Hepatocyte (in vitro differentiated cells): ENCODE measurements around the gene TASOR2. TPM values are rescaled to one million over a fixed set of nuclear protein-coding genes. Genes with fewer than 3 reads are reported as not detected.

Experiments used
- DNase-seq: peaks from one replicate; pipeline ENCODE4 v3.0.0-alpha.2; 2016; ENCODE audit warnings: low spot score
- H2AFZ ChIP-seq: fragments of 200-600 bp; sonication (generic); 2 replicates; pipeline ENCODE4 v1.6.0; 2016; ENCODE audit warnings: antibody characterized with exemption, mild to moderate bottlenecking
- H3K27ac ChIP-seq: fragments of 200-600 bp; sonication (generic); 2 replicates; pipeline ENCODE4 v1.5.1; 2016; ENCODE audit warnings: mild to moderate bottlenecking
- H3K27me3 ChIP-seq: fragments of 200-600 bp; sonication (generic); 2 replicates; pipeline ENCODE4 v1.6.1; 2016
- H3K36me3 ChIP-seq: fragments of 200-600 bp; sonication (generic); replicated peaks from 2 replicates; pipeline ENCODE4 v1.5.1; 2016; ENCODE audit warnings: low read depth; ENCODE audit not compliant: insufficient read depth
- H3K4me1 ChIP-seq: fragments of 200-600 bp; sonication (generic); 2 replicates; pipeline ENCODE4 v1.5.1; 2016; ENCODE audit warnings: mild to moderate bottlenecking, moderate library complexity; ENCODE audit not compliant: insufficient read depth
- H3K4me2 ChIP-seq: fragments of 200-600 bp; sonication (generic); 2 replicates; pipeline ENCODE4 v1.6.0; 2016
- H3K4me3 ChIP-seq: fragments of 200-600 bp; sonication (generic); 2 replicates; pipeline ENCODE4 v1.5.1; 2016; ENCODE audit warnings: mild to moderate bottlenecking
- H3K79me2 ChIP-seq: fragments of 200-600 bp; sonication (generic); 2 replicates; pipeline ENCODE4 v1.6.0; 2017; ENCODE audit warnings: mild to moderate bottlenecking
- H3K9me2 ChIP-seq: fragments of 200-600 bp; sonication (generic); replicated peaks from 2 replicates; pipeline ENCODE4 v1.6.0; 2017; ENCODE audit warnings: mild to moderate bottlenecking; ENCODE audit not compliant: insufficient read depth
- H3K9me3 ChIP-seq: fragments of 200-600 bp; sonication (generic); 2 replicates; pipeline ENCODE4 v1.5.1; 2016; ENCODE audit warnings: low read depth, mild to moderate bottlenecking
- H4K20me1 ChIP-seq: fragments of 200-600 bp; sonication (generic); 2 replicates; pipeline ENCODE4 v1.6.0; 2016; ENCODE audit warnings: mild to moderate bottlenecking; ENCODE audit not compliant: insufficient read depth, poor library complexity, severe bottlenecking
- EZH2 ChIP-seq: fragments of 200-600 bp; sonication (generic); IDR thresholded peaks from 2 replicates; pipeline ENCODE4 v1.6.1; 2016; ENCODE audit warnings: antibody characterized with exemption, mild to moderate bottlenecking, borderline replicate concordance
- EZH2phosphoT487 ChIP-seq: fragments of 200-600 bp; sonication (generic); IDR thresholded peaks from one replicate; pipeline ENCODE4 v1.6.1; 2018; ENCODE audit warnings: antibody characterized with exemption, mild to moderate bottlenecking, low read depth, moderate library complexity; ENCODE audit not compliant: unreplicated experiment, severe bottlenecking
- WGBS: methylation state at CpG from one replicate; pipeline ENCODE4 v1.1.6; 2016; ENCODE audit warnings: low lambda C conversion rate; ENCODE audit errors: missing lambda C conversion rate; 5-methylcytosine and 5-hydroxymethylcytosine counted together
- polyA plus RNA-seq: library from polyadenylated mRNA; unstranded; fragments of >200 nt; fragmentation: Nextera tagmentation; extraction: Ambion mirVana; gene quantifications from 2 replicates; pipeline ENCODE4 v1.2.1, GENCODE V29; 2016
- total RNA-seq: library from RNA; depleted of rRNA; stranded (reverse); fragments of >200 nt; gene quantifications from 2 replicates; pipeline ENCODE4 v1.2.3, GENCODE V29; 2014
- TF ChIP-seq, protein P1 (sequence below): fragments of 200-600 bp; sonication (generic); IDR thresholded peaks from 2 replicates; pipeline ENCODE4 v1.5.1; 2016; ENCODE audit warnings: antibody characterized with exemption, mild to moderate bottlenecking; ENCODE audit not compliant: poor library complexity

Gene TASOR2, protein sequence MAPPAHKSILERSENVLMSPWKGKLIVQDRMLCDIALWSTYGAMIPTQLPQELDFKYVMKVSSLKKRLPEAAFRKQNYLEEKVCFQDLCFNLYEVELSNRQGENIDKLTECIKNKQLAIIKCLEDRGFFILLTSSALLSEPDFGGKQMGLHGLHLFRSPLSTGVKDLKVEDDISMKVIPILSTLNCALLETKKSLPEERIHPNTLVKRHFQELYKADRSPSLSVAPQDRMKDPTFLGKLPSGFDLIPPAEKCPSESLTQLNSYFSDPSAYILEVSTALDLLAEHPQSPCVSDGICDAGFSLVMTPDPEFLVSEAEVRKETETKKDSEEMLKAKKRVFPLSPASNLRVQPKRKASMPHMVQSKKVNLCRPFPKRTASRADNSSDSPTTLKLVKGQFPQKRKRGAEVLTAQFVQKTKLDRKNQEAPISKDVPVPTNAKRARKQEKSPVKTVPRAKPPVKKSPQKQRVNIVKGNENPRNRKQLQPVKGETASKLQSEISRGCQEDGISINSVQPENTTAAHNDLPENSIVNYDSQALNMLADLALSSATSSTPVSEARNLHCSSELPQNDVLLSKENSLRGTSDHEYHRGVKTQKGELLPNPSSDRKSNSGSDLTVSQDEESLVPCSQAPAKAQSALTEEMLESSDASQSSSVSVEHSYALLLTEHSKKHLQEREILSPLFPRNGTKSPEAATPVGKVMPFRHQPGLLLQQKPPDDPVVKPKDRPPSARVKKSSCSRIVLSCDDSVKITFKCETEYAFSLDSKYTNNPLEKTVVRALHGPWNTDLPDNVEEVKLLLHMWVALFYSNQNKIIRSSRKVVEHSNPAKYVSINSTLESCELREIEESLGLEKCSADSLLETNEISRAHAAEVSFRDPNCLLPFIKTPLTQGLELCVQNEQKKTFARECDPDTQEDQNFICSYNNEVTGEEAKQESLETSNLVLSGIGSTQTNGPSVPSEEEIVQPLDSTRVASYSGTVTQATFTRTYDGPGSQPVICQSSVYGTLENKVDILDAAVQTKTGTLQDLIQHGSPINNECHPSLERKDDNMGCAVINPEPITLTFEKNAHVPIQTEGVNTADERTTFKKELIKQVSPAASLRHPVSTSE (N-terminal part only)
- total RNA-seq: 38.4 and 53.1 TPM in 2 replicates
- polyA plus RNA-seq: 13.5 and 16.1 TPM in 2 replicates

DNA sequence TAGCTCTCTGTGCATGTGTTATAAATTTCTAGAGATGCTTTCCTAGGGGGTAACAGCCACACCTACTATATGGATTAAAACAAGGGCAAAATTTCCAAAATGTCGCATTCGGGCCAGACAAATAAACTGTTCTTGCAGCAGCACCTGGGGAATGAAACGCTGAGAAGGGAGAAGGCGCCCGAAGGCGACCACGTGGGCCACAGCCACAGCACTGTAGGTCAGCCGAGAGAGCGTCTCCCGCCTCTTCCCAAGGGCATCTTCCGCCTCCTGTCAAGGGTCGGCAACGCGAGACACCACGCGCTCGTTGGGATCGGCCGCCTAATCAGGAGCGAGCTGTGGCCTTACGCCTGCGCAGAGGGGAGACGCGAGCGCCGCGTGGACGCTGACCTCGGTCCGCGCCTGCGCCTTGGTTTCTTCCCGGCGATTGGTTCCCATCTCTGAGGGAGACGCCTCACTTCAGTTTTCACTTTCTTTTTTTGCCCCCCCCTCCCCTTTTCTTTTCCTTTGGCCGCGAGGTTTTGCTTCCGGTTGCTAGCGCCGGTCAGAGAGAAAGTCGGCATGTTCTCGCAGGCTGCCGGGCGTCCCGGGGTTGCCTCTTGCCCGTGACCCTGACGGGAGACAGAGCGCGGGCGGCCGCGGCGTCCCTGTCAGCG lies at the start of gene TASOR2:
Gene TASOR2 (plus strand): TSS at position 521 of the 653 bp plus-strand sequence. CDS start 35,805 bp downstream, outside the sequence.
- no peaks in the 10 kb centered on the region for H3K9me3 ChIP-seq

DNA sequence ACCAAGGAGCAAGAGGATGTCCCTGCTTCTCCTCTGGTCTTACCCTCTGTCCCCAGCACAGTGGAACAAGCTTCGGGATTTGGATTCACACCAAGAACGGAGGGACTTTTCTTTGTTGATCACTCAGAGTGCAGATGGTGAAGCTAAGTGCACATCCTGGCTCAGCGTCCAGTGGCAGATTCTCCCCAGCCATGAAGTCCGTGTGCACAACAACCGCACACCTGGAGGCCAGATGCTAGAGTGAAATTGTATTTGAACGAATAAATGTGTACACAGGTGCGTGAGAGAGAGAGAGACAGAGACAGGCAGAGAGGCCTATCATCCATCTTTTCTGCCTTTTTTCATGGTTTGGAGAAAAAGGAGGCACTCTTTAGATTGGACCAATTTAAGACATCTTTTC lies 49.7 kb upstream of the TASOR2 start:
- H3K36me3 ChIP-seq: no peaks in the 10 kb centered on the region
- H4K20me1 ChIP-seq: no peaks in the 10 kb centered on the region
- TF ChIP-seq, protein P1, sequence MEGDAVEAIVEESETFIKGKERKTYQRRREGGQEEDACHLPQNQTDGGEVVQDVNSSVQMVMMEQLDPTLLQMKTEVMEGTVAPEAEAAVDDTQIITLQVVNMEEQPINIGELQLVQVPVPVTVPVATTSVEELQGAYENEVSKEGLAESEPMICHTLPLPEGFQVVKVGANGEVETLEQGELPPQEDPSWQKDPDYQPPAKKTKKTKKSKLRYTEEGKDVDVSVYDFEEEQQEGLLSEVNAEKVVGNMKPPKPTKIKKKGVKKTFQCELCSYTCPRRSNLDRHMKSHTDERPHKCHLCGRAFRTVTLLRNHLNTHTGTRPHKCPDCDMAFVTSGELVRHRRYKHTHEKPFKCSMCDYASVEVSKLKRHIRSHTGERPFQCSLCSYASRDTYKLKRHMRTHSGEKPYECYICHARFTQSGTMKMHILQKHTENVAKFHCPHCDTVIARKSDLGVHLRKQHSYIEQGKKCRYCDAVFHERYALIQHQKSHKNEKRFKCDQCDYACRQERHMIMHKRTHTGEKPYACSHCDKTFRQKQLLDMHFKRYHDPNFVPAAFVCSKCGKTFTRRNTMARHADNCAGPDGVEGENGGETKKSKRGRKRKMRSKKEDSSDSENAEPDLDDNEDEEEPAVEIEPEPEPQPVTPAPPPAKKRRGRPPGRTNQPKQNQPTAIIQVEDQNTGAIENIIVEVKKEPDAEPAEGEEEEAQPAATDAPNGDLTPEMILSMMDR: no peak
- no peak for TF ChIP-seq EZH2
- no peak overlapping the region for H2AFZ ChIP-seq
- H3K4me3 ChIP-seq: no peak overlapping the region
- no peaks in the 10 kb centered on the region for H3K9me2 ChIP-seq
- H3K4me2 ChIP-seq: no peak overlapping the region
- H3K79me2 ChIP-seq: no peaks in the 10 kb centered on the region
- H3K27ac ChIP-seq: no peak overlapping the region
- H3K4me1 ChIP-seq: peaks cover 23% of the 10 kb centered on the region
- no peak for DNase-seq
- no peaks in the 10 kb centered on the region for H3K27me3 ChIP-seq
- WGBS: 86% methylated on average over 7 of the region's 7 CpGs
- no peaks in the 10 kb centered on the region for H3K9me3 ChIP-seq

More for the DNA sequence above, at the start of gene TASOR2:
- Histone ChIP-seq H3K4me2 (peak within 1 kb of the TSS; percentile 84), H3K4me1 (peaks cover 10% of the 10 kb centered on the region), H3K36me3 (no peaks in the 10 kb centered on the region), H4K20me1 (peaks cover 9% of the 10 kb centered on the region), H3K9me2 (no peaks in the 10 kb centered on the region), H3K27ac (peak within 1 kb of the TSS; percentile 89), H3K79me2 (peaks cover 38% of the 10 kb centered on the region), H2AFZ (peak within 1 kb of the TSS; percentile 69), H3K27me3 (no peaks in the 10 kb centered on the region), H3K4me3 (peak within 1 kb of the TSS; percentile 97)
- TF ChIP-seq EZH2: no peak
- no peak for TF ChIP-seq EZH2phosphoT487
- TF ChIP-seq, protein P1: no peak
- 1% methylated on average over 54 of the region's 54 CpGs for WGBS
- peak; percentile 99 for DNase-seq

DNA sequence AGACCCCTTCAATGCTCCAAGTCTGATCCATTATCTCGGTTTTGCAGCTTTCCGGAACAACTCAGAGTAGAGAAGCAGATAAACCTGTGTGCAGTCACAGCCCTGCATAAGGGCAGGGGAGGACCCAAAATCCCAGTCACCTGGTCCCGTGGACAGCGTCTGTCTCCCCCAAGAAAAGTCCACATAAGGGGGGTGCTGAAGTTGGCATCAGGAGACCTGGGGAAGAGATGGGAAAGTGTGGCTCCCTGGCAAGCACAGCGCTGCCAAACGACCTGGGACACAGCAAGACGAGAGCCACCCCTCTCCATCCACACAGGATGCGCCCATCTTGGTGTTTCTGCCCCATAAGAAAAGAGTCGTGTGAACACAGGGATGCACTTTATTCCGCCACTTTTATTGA lies 46.1 kb upstream of the TASOR2 start:
- Histone ChIP-seq H3K9me2 (no peaks in the 10 kb centered on the region), H3K36me3 (no peaks in the 10 kb centered on the region), H3K27me3 (no peaks in the 10 kb centered on the region), H3K27ac (no peak overlapping the region), H3K9me3 (no peaks in the 10 kb centered on the region), H4K20me1 (no peaks in the 10 kb centered on the region), H3K4me1 (peaks cover 5% of the 10 kb centered on the region), H3K4me3 (no peak overlapping the region), H3K79me2 (no peaks in the 10 kb centered on the region), H3K4me2 (no peak overlapping the region), H2AFZ (no peak overlapping the region)
- TF ChIP-seq EZH2: no peak
- TF ChIP-seq EZH2phosphoT487: no peak
- TF ChIP-seq, protein P1: no peak
- no peak for DNase-seq
- 97% methylated on average over 10 of the region's 10 CpGs for WGBS
